ENCODE measurements around the gene PAPLN.

The PAPLN gene

DNA sequence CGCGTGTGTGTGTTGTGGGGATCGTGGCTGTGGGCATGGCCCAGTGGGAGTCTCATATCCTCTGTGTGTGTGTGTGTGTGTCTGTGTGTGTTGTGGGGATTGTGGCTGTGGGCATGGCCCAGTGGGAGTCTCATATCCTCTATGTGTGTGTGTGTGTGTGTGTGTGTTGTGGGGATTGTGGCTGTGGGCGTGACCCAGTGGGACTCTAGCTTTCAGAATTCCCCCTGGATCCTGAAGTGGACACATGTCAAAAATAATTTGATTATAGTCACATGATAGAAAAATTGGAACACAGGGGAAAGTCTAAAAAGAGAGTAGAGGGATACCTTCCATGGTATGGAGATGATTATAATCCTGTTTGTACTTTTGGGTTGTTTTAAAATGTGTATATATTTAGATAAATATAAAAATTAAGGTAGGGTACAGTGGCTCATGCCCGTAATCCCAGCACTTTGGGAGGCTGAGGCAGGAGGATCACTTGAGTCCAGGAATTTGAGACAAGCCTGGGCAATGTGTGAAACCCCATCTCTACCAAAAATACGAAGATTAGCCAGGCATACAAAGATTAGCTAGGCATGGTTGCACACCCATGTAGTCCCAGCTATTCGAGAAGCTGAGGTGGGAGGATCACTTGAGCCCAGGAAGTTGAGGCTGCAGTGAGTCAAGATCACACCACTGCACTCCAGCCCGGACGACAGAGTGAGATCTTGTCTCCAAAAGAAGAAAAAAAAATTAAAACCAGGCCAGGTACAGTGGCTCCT lies 11.0 kb downstream of the PAPLN start:
- TF ChIP-seq MYC (IDR thresholded peaks at IDR 0.05; ENCODE audit: low read depth, low read length) = no peak
- H3K4me3 ChIP-seq (ENCODE audit: low read depth, low read length) = no peak overlapping the region
- DNase-seq (ENCODE audit: low read depth) = peak; percentile 53

DNA sequence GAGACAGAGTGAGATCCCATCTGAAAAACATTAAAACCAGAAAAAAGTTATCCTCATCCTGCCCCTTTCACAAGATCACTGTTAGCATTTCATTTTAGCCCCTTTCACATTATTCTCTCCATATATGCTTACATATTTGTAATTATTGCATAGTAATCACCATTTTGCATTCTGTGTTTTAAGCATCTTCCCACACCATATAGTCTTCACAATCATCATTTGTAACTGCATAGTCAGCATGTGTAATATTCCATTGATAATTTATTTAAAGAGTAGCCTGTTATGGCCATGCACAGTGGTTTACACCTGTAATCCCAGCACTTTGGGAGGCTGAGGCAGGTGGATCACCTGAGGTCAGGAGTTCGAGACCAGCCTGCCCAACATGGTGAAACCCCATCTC lies 11.8 kb downstream of the PAPLN start:
- no peak for TF ChIP-seq MYC (IDR thresholded peaks at IDR 0.05; ENCODE audit: low read depth, low read length)
- TF ChIP-seq, protein P1, sequence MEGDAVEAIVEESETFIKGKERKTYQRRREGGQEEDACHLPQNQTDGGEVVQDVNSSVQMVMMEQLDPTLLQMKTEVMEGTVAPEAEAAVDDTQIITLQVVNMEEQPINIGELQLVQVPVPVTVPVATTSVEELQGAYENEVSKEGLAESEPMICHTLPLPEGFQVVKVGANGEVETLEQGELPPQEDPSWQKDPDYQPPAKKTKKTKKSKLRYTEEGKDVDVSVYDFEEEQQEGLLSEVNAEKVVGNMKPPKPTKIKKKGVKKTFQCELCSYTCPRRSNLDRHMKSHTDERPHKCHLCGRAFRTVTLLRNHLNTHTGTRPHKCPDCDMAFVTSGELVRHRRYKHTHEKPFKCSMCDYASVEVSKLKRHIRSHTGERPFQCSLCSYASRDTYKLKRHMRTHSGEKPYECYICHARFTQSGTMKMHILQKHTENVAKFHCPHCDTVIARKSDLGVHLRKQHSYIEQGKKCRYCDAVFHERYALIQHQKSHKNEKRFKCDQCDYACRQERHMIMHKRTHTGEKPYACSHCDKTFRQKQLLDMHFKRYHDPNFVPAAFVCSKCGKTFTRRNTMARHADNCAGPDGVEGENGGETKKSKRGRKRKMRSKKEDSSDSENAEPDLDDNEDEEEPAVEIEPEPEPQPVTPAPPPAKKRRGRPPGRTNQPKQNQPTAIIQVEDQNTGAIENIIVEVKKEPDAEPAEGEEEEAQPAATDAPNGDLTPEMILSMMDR (IDR thresholded peaks at IDR 0.05; ENCODE audit: low read depth, low read length) = no peak
- no peak for TF ChIP-seq POLR2A (IDR thresholded peaks at IDR 0.05; ENCODE audit: extremely low read depth, insufficient read length)
- TF ChIP-seq, protein P2, sequence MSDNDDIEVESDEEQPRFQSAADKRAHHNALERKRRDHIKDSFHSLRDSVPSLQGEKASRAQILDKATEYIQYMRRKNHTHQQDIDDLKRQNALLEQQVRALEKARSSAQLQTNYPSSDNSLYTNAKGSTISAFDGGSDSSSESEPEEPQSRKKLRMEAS (IDR thresholded peaks at IDR 0.05; ENCODE audit: low read depth, low read length) = no peak
- no peak for DNase-seq (ENCODE audit: low read depth)
- no peak overlapping the region for H3K4me3 ChIP-seq (ENCODE audit: low read depth, low read length)

DNA sequence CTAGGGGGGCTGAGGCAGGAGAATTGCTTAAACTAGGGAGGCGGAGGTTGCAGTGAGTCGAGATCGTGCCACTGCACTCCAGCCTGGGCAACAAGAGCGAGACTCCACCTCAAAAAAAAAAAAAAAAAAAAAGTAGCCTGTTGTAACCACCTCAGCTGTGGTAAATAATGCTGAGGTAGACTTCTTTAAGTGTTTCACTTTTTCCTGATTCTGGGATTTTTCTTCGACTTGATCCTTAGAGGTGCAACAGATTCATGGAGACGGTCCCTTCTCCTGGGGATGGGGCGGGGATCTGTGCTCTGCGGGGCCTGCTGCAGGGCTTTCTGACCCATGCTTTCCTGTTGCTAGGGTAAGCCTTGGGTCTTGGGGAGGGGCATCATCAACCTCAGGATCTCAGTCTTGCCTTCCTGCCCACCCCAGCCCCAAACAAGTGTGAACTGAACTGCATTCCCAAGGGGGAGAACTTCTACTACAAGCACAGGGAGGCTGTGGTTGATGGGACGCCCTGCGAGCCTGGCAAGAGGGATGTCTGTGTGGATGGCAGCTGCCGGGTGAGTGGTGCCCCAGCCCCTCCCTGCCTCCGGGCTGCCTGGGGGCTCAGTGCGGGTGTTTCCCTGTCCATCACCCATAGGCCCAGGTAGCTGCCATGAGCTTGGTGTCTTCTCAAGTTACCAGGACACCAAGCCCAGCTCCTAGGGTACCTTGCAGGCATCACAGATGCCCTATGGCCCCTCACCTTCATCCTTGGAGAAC lies 12.4 kb downstream of the PAPLN start:
- TF ChIP-seq MYC (IDR thresholded peaks at IDR 0.05; ENCODE audit: low read depth, low read length) (no peak), POLR2A (IDR thresholded peaks at IDR 0.05; ENCODE audit: extremely low read depth, insufficient read length) (no peak)
- TF ChIP-seq, protein P2 (IDR thresholded peaks at IDR 0.05; ENCODE audit: low read depth, low read length) = no peak
- TF ChIP-seq, protein P1 (IDR thresholded peaks at IDR 0.05; ENCODE audit: low read depth, low read length) = no peak
- no peak for DNase-seq (ENCODE audit: low read depth)
- H3K4me3 ChIP-seq (ENCODE audit: low read depth, low read length) = no peak overlapping the region

DNA sequence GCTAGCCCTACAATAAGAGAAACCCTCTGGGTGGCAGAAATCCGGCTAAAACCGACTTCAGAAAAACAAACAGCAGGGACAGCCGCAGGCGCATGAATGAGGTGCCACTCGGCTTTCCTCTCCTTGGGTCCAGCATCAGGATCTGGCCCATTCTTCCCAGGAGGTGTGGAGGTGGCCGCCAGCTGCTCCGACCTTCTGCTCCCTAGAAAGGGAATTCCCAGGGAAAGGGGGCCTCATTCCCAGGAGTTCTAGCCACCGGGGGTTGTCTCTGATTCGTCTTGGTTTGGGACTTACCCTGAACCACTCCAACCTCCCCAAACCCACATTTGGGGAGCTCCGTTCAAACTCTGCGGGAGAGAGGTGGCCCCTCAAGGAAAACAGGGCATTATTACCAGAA lies 13.0 kb downstream of the PAPLN start:
- TF ChIP-seq MYC (IDR thresholded peaks at IDR 0.05; ENCODE audit: low read depth, low read length) (no peak), POLR2A (IDR thresholded peaks at IDR 0.05; ENCODE audit: extremely low read depth, insufficient read length) (no peak)
- TF ChIP-seq, protein P2 (IDR thresholded peaks at IDR 0.05; ENCODE audit: low read depth, low read length) = no peak
- TF ChIP-seq, protein P1 (IDR thresholded peaks at IDR 0.05; ENCODE audit: low read depth, low read length) = no peak
- no peak for DNase-seq (ENCODE audit: low read depth)
- H3K4me3 ChIP-seq (ENCODE audit: low read depth, low read length) = no peak overlapping the region

DNA sequence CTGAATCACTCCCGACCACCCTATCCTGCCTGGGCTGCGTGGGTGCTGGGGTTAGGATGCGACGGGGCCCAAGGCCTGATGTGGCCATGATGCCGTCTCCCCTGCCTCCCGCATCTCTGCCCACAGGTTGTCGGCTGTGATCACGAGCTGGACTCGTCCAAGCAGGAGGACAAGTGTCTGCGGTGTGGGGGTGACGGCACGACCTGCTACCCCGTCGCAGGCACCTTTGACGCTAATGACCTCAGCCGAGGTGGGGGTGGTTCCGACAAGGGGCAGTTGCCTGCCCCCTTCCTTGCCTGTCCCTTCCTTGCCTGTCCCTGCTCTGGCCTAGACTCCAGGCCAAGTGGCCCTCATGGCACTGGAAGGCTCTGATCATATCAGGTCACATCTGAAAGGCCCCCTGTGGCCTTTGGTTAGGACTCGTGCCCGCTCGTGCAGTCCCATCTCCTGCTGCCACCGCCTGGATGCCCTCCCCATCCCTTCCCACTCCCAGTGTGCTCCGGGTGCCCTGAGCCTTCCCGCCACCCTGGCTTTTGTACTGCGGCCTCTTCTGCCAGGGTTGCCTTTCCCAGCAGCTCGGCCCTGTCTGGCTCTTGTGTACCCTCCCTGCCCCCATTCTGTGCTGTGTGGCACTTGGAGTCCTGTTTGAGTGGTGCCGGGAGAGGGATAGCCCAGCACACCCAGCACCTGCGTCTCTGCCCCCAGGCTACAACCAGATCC lies 13.6 kb downstream of the PAPLN start:
- DNase-seq (ENCODE audit: low read depth) = no peak
- TF ChIP-seq POLR2A (IDR thresholded peaks at IDR 0.05; ENCODE audit: extremely low read depth, insufficient read length) = no peak
- TF ChIP-seq, protein P2 (IDR thresholded peaks at IDR 0.05; ENCODE audit: low read depth, low read length) = no peak
- TF ChIP-seq MYC (IDR thresholded peaks at IDR 0.05; ENCODE audit: low read depth, low read length) = no peak
- TF ChIP-seq, protein P1 (IDR thresholded peaks at IDR 0.05; ENCODE audit: low read depth, low read length) = no peak
- H3K4me3 ChIP-seq (ENCODE audit: low read depth, low read length) = no peak overlapping the region

Measured in NB4 (cell line).